ENCODE measurements around the gene ITGB3. TPM values are rescaled to one million over a fixed set of nuclear protein-coding genes. Genes with fewer than 3 reads are reported as not detected.
A peak's percentile ranks its signal among the peaks of the same experiment; 100 is the strongest.

The ITGB3 gene
- total and polyA plus RNA-seq, 9 of the 15 experiments (the other 6 are each of a cell fraction or from before 2014, with no cell fraction given), result 0.08 to 2.6 (median 0.62) TPM; not detected in 1

GRCh38 chr17:47205419-47205963 is 48.1 kb upstream of the ITGB3 start:
- H3K27ac ChIP-seq (ENCODE audit: extremely low read depth, low read depth, low read length), result peak overlapping the region; percentile 36; the same call in 1 of the 3 replicates
- peak overlapping the region; percentile 95 for H2AFZ ChIP-seq (ENCODE audit: low read depth, low read length)
- FAIRE-seq (no peak), DNase-seq (ENCODE audit: extremely low read depth in 1 of 4, low spot score in 3 of 4) (no peak), ATAC-seq (no peak)
- TF ChIP-seq GATAD2A (IDR thresholded peaks at IDR 0.05) (no peak), ZNF449 (CRISPR knock-in tag; IDR thresholded peaks at IDR 0.05) (peak; percentile 96; the same call in 1 of the 2 replicates)
- intact Hi-C loops (cut with micrococcal nuclease), result no loop called here
- H3K9me1 ChIP-seq (ENCODE audit: control insufficient read depth, insufficient read depth, low read length), result no peaks in the 10 kb centered on the region
- POLR2A ChIA-PET, result interaction anchor here (0.6 to 1.4 kb wide), 2 partner anchors 15 to 52 kb away, joined by 3 to 8 read pairs; no protein-coding TSS in a partner anchor
- H3K9ac ChIP-seq (ENCODE audit: insufficient read depth in 1 of 2, low read depth in 2 of 2, low read length in 2 of 2), result peak overlapping the region in 1 of 2 experiments; percentile 57; a peak in 1 of 4 replicates
- H3K4me2 ChIP-seq (ENCODE audit: insufficient read depth, low read length), result no peak overlapping the region; the same call in 1 of the 2 replicates
- in situ Hi-C loops (cut with MboI), result no loop called here
- CTCF ChIA-PET (ENCODE audit: low intra/inter-chr PET ratio), result no interaction called here
- WGBS (ENCODE audit: insufficient coverage, low coverage, missing lambda C conversion rate), result 81% methylated on average over 9 of the region's 9 CpGs
- H4K20me1 ChIP-seq (replicated peaks; ENCODE audit: control insufficient read depth, insufficient read depth, low read length), result no peaks in the 10 kb centered on the region
- no TSS peak for BruUV-seq (replicated peaks)
- H3K27me3 ChIP-seq (ENCODE audit: control insufficient read depth in 2 of 2, insufficient read depth in 2 of 2, low read length in 2 of 2), result no peaks in the 10 kb centered on the region
- H3K4me3 ChIP-seq, result no peak overlapping the region
- H3K36me3 ChIP-seq (ENCODE audit: control insufficient read depth, insufficient read depth, low read length), result no peaks in the 10 kb centered on the region; the same call in 2 of the 3 replicates
- no peaks in the 10 kb centered on the region for H3K9me3 ChIP-seq (replicated peaks; ENCODE audit: control insufficient read depth, insufficient read depth, low read depth, low read length)
- peaks cover 20% of the 10 kb centered on the region for H3K79me2 ChIP-seq (ENCODE audit: control insufficient read depth, insufficient read depth, low read length)
- peaks cover 23 to 31% of the 10 kb centered on the region in 2 experiments for H3K4me1 ChIP-seq (replicated peaks in 1 of 2; ENCODE audit: control insufficient read depth in 2 of 2, insufficient read depth in 2 of 2, low read length in 2 of 2)
